Choroid plexus epithelial cell (primary cell): ENCODE measurements around the gene ANKHD1.
"Not testable (repeated sequence)": the region's sequence is repeated elsewhere in the genome, so short reads cannot be mapped to it uniquely, and the experiment has no call there.

Experiments used
- DNase-seq: peaks from one replicate; pipeline ENCODE4 v3.0.0-alpha.2; 2010; ENCODE audit warnings: low read depth
- H3K4me3 ChIP-seq: 2 replicates; pipeline ENCODE4 v1.5.1; 2011; ENCODE audit warnings: low read depth, mild to moderate bottlenecking, control low read depth, low read length, moderate library complexity
- CTCF ChIP-seq: conservative IDR thresholded peaks from 2 replicates; pipeline ENCODE4 v1.5.1; 2011; ENCODE audit warnings: low read depth, mild to moderate bottlenecking, control low read depth, inconsistent platforms, low read length, moderate library complexity

Gene ANKHD1

GRCh38 chr5:140468188-140468587 lies 66.6 kb downstream of the ANKHD1 start:
- no peak for TF ChIP-seq CTCF
- no peak overlapping the region for H3K4me3 ChIP-seq
- peak; percentile 40 for DNase-seq

- TF ChIP-seq CTCF, result no peak
- H3K4me3 ChIP-seq, result no peak overlapping the region
- DNase-seq, result no peak
These were observed 67.6 kb downstream of the ANKHD1 start for GRCh38 chr5:140469259-140469658.

GRCh38 chr5:140480310-140481014 lies 78.8 kb downstream of the ANKHD1 start:
- TF ChIP-seq CTCF, result no peak
- DNase-seq, result peak; percentile 16
- H3K4me3 ChIP-seq, result no peak overlapping the region

GRCh38 chr5:140481758-140482157 lies 80.1 kb downstream of the ANKHD1 start:
- DNase-seq, result peak; percentile 61
- no peak overlapping the region for H3K4me3 ChIP-seq
- TF ChIP-seq CTCF, result no peak

GRCh38 chr5:140483055-140483454 lies 81.4 kb downstream of the ANKHD1 start:
- DNase-seq, result no peak
- no peak for TF ChIP-seq CTCF
- H3K4me3 ChIP-seq, result no peak overlapping the region

- peak; percentile 25 for DNase-seq
- not testable (repeated sequence) for H3K4me3 ChIP-seq
These were observed 86.5 kb downstream of the ANKHD1 start for GRCh38 chr5:140488141-140488540.

GRCh38 chr5:140488914-140489313 lies 87.3 kb downstream of the ANKHD1 start:
- TF ChIP-seq CTCF, result no peak
- H3K4me3 ChIP-seq, result no peak overlapping the region
- DNase-seq, result no peak
